Measurements from ENCODE around the gene H6PD.

The H6PD gene

DNA sequence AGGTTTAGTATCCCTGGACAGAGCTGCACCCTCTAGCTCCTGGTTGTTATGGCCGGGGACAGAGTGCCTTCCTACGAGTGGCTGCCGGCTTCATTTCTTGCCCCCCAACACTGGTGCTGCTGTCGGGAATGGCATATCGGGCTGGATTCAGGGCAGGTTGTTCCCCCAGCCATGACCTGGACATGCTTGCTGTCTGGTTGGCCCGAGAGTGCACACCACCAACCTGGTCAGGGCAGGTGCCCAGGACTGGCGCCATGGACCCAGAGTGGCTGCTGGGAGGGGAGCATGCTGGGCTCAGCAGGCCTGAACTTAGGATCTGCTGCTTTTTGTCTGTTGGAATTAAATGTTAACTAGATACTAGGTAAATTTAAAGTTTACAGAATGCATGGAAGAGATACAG lies 21.8 kb downstream of the H6PD start:
- DNase-seq (ENCODE audit: low read depth, low spot score): no peak

DNA sequence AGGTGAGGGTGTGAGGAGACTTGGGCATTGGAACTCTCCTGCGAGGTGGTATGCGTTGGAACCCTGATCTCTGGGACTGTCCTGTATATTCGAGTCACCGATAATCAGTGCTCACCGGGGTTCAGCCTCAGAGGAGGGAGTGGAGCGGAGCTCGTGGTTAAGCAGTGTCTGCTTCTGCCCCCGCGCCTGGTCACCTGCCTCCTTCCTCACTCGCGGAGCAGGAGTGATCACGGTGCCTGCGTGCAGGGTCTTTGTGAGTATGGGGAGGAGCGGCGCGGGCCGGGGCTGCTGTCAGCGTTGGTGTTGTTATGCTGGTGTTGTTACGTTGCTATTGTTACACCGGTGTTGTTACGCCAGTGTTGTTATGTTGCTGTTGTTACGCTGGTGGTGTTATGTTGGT lies 23.3 kb downstream of the H6PD start:
- DNase-seq (ENCODE audit: low read depth, low spot score): no peak

DNA sequence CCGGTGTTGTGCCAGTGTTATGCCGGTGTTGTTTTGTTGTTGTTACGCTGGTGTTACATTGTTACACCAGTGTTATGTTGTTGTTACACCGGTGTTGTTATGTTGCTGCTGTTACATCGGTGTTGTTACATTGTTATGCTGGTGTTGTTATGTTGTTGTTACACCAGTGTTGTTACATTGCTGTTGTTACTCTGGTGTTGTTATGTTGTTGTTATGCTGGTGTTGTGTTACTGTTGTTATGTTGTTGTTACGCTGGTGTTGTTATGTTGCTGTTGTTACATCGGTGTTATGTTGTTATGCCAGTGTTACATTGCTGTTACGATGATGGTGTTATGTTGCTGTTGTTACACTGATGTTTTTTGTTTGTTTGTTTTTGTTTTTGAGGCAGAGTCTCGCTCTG lies 24.1 kb downstream of the H6PD start:
- no peak for DNase-seq (ENCODE audit: low read depth, low spot score)

DNA sequence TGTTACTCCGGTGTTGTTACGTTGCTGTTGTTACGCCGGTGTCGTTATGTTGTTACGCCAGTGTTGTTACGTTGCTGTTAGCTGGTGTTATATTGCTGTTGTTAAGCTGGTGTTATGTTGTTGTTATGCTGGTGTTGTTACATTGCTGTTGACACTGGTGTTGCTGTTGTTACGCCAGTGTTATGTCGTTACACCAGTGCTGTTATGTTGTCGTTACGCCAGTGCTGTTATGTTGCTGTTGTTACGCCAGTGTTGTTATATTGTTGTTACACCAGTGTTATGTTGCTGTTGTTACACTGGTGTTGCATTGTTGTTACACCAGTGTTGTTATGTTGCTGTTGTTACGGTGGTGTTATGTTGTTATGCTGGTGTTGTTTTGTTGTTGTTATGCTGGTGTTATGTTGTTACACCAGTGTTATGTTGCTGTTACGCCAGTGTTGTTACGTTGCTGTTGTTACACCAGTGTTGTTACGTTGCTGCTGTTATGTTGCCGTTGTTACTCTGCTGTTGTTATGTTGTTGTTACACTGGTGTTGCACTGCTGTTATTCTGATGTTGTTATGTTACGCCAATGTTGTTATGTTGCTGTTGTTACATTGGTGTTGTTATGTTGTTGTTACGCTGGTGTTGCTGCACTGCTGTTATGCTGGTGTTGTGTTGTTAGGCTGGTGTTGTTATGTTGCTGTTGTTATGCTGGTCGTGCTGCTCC lies 25.6 kb downstream of the H6PD start:
- no peak for DNase-seq (ENCODE audit: low read depth, low spot score)

DNA sequence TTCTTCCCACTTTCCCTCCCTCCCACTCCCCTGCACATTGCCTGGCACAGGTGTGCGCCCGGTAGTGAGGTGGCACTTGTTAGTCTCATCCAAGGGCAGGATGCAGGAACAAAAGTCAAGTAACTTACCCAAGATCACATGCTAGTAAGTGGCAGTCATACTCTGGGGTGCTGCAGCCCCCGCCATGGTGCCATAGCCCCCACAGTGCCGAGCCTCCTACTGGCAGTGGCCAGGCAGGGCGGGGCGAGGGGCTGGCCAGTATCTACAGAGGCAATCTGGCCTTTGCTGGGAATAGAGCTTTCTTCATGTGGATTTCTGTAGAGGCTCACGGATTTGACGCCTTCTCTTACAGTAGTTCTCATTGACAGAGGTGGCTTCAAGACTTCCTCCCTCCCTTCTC lies 26.9 kb downstream of the H6PD start:
- DNase-seq (ENCODE audit: low read depth, low spot score): no peak

DNA sequence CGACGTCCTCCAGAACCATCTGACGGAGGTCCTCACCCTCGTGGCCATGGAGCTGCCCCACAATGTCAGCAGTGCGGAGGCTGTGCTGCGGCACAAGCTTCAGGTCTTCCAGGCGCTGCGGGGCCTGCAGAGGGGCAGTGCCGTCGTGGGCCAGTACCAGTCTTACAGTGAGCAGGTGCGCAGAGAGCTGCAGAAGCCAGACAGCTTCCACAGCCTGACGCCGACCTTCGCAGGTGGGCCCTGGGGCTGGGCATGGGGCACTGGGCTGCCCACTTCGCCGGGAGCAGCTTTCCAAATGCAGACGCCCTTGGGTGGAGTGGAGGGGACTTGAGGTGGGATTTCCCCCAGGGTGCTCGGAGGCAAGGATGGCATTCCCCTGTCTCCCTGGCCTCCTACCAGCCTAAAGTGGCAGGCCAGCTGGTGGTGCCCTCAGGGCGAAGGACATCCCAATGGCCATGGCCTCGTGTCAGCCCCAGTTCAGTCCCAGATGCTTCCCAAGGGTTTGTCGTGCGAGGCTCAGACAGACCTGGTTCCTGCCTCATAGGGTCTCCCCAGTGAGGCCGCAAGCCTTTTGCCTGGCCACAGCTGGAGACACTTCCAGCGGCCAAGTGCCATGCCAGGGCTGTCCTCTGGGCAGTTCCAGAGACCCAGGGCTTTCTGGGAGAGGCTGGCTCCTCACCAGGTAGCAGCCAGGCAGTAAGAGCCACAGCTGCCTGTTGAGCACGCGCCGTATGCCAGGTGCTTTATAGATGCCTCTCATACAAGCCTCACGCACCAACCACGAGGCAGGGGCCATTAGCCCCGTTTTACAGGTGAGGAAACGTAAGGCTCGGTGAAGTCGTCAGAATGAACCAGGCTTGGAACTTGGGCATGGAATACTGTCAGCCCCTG lies 27.8 kb downstream of the H6PD start:
- no peak for DNase-seq (ENCODE audit: low read depth, low spot score)

DNA sequence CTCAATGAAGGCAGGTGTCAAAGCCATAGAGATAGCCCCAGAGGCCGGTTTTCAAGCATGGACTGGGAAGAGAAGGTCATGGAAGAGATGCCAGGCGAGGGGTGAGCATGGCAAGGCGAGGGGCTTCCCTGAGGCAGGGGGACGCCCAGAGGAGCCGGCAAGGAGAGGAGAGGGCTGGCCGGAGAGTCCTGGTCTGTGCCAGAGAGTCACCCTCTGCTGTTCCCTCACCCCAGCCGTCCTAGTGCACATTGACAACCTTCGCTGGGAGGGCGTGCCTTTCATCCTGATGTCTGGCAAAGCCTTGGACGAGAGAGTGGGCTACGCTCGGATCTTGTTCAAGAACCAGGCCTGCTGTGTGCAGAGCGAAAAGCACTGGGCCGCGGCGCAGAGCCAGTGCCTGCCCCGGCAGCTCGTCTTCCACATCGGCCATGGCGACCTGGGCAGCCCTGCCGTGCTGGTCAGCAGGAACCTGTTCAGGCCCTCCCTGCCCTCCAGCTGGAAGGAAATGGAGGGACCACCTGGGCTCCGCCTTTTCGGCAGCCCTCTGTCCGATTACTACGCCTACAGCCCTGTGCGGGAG lies 28.8 kb downstream of the H6PD start:
- no peak for DNase-seq (ENCODE audit: low read depth, low spot score)

DNA sequence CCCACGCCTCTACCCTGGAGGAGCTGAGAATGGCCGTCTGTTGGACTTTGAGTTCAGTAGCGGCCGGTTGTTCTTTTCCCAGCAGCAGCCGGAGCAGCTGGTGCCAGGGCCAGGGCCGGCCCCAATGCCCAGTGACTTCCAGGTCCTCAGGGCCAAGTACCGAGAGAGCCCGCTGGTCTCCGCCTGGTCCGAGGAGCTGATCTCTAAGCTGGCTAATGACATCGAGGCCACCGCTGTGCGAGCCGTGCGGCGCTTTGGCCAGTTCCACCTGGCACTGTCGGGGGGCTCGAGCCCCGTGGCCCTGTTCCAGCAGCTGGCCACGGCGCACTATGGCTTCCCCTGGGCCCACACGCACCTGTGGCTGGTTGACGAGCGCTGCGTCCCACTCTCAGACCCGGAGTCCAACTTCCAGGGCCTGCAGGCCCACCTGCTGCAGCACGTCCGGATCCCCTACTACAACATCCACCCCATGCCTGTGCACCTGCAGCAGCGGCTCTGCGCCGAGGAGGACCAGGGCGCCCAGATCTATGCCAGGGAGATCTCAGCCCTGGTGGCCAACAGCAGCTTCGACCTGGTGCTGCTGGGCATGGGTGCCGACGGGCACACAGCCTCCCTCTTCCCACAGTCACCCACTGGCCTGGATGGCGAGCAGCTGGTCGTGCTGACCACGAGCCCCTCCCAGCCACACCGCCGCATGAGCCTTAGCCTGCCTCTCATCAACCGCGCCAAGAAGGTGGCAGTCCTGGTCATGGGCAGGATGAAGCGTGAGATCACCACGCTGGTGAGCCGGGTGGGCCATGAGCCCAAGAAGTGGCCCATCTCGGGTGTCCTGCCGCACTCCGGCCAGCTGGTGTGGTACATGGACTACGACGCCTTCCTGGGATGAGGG lies 29.7 kb downstream of the H6PD start:
- no peak for DNase-seq (ENCODE audit: low read depth, low spot score)

DNA sequence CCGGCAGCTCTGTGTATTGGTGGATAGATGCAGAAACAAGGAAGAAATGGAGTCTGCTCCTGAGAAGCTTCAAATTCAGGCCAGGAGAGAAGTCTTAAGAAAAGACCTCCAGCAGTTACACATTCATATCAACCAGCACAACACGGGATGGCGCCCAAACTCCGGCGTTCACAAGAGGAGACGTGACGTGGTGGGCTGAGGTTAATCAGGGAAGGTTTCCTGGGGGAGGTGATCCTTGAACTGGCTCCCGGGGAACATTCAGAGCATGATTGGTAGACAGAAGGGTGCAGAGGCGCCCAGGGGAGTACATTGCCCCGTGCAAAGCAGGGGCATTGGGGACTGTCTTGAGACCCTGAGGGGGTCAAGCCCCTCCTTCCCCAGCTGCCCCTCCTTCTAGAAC lies 30.5 kb downstream of the H6PD start:
- no peak for DNase-seq (ENCODE audit: low read depth, low spot score)

DNA sequence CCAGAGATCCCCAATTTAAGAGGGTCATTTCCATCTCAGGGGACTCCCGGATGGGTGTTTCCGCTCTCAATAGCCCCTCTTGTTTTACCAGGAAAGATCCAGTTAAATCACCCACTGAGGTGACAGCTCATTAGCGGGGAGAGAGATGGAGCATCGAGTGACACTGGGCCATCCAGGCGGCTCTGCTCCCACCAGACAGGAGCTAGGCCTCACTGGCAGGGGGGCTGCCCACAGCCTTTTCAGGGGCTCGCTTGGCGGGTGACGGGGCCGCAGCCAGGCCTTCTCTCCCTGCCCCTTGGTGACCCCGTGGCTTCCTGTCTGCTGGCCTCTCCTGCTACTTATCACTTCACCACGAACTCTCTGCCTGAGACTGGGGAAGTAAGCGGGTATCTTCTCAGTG lies 31.4 kb downstream of the H6PD start:
- DNase-seq (ENCODE audit: low read depth, low spot score): no peak

DNA sequence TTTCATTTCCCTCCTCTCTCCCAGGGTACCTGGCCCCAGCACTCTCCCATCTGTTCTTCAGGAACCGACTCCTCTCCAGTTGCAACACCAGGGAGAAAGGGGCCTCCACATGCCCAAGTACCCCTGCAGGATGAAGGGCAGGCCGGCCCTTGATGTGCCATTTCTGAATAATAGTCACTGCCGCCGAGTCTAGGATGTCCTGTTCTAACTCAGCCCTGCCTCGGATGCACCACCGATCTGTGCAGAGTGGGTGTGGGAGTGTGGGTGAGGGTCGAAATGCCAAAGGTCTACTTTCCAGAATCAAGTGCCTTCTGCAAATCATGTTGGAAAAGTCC lies 32.7 kb downstream of the H6PD start:
- no peak for DNase-seq (ENCODE audit: low read depth, low spot score)

DNA sequence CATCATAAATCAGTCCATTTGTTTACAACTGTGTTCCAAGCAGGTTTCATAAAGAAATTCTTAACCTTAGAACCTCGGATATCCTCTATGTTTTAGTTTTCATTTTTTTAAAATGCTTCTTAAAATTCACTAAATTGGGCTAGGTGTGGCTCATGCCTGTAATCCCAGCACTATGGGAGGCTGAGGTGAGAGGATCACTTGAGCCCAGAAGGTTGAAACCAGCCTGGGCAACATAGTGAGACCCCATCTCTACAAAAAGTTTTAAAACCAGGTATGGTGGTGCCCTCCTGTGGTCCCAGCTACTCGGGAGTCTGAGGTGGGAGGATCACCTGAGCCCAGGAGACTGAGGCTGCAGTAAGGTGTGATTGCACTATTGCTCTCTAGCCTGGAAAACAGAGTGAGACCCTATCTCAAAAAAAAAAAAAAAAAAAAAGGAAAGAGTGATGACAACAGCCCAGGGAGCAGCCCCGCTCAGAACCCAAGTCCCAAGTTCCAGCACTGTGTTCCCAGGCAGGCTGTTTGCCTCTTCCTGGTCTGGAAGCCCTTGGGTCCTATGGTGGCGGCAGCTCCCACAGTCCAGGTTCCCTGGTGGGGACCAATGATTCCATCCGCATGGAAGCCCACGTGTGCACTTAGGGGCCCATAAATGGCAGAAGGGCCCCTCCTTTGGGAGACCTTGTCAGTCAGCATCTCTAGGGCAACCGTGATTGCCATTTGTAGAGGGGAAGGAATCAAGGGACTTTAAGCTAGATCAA lies 33.4 kb downstream of the H6PD start:
- DNase-seq (ENCODE audit: low read depth, low spot score): no peak

DNA sequence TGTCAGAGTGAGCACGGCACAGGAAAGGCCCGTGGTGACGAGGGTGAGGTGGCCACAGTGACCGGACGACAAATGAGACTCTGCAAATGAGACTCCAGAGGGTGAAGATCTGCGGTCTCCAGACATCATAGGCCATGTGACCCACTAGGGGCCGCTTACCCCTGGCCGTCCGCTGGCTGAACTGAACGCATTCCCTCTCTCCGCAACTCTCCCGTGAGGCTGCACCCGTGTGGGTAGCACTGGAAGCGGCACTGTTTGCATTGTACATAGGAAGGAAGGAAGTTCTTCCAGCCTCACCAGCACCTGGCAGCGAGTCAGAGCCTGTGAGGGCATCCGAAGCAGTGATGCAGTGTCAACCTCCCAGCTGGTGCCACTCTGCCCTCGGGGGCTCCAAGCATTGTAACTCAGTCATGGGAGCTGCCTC lies 34.5 kb downstream of the H6PD start:
- no peak for DNase-seq (ENCODE audit: low read depth, low spot score)

DNA sequence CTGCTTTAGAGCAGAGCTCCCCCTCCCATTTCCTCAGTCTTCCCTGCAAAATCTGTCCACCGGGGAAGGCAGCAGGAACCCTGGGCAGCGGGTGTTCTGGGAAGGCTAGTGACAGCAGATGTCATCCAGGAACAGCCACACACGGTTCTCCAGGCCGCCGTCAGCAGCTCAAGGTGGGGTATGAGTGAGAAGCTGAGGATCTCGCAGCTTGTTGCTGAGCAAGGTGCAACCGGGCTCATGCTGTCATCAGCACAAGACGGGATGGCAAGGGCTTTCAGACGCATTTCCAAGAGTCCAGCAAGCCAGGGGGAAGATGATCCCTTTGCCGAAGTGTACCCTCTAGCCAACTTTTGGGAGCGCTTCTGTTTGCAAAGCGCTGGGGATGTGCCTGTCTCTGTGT lies 35.1 kb downstream of the H6PD start:
- DNase-seq (ENCODE audit: low read depth, low spot score): no peak

DNA sequence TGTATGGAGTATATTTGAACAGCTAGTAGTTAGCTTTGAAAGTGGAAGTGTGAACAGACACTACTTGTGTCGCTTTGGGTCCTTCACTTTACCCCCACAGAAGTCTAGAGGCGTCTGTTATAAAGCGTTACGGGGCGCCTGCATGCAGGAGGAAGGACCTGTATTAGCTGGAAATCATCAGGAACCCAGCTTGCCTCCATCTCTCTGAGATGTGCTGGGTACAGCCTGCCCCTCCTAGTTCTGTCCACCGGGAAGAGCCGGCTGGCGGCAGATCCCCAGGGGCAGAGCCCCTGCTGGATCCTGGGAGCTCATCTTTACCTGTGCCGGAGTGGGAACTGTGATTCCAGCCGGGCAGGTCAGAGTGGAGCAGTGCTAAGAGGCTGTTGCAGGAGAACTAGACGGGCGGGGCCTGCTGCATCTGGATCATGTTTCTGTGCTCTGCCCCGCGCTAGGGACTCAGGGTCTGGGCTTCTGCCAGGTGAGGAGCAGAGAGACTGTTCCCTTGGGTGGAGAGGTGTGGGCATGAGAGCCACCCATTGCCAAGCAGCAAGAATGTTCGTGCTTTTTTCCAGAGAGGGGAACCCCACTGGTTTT lies 35.8 kb downstream of the H6PD start:
- DNase-seq (ENCODE audit: low read depth, low spot score): no peak

DNA sequence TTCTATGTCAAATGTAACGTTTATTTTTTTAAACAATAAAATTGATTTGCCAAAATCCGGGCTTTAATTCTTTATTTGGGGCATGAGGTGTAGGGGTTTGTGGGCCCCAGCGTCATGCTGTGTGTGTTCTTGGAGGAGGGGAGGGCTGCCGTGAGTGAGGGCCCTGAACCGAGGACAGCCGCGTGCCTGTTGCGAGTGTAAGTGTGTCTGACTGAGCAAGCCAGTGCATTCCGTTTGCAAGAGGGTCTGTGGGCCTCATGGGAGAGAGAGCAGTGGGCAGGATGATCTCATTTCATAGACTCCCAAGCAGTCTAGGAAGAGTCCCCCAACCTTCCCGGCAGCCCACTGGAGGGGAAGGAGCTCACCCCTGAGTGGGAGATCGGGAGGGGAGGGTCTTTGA lies 36.7 kb downstream of the H6PD start:
- DNase-seq (ENCODE audit: low read depth, low spot score): no peak

DNA sequence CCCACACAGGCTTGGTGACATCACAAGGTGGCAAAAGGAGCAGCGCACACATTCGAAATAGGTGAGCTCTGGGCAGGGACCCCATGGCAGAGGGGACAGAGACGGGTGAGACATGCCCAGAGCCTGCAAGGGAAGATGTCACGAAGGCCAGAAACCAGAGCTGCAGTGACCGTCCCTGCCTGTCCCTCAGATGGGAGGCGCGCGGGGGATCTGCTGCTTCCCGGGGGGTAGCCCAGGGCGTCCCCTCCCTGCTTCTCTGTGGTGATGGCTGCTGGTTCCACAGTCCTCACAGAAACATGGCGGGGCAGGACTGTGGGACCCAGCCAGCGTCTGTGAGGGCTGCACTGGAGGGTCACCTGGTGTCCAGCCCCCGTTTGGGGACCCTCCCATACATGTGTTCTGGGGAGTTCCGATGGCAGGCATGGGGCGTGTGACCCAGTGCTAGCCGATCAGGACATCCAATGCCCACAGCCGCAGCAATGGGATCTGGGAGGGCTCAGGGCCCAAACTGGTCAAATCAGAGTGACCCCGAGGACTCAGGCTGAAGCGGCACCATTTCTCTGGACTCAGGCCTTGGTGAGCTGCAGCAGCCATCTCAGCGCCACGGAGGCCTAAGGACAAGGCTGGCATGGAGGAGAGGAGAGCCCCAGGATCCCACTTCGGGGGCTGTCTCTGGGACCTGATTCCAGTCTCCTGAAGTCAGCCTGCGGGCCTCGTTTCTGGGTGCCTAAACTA lies 37.5 kb downstream of the H6PD start:
- DNase-seq (ENCODE audit: low read depth, low spot score): no peak

DNA sequence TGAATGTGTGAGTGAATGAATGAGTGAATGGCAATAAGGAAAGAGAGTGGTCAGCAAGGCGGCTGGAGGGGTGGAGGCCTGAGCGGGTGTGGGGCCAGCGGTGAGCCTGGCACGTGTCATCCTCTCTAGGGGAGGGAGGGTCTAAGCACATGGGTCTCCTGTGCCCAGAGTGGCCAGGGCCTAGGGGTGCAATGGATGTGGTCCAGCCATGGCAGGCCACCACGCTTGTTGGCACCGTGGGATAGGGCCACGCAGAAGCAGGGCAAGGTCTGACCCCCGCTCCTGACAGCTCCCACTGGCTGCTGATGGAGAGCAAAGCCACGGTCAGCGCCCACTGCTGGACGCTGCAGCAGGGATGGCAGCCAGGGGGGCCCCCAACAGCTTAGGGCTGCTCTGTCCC lies 38.6 kb downstream of the H6PD start:
- DNase-seq (ENCODE audit: low read depth, low spot score): no peak

DNA sequence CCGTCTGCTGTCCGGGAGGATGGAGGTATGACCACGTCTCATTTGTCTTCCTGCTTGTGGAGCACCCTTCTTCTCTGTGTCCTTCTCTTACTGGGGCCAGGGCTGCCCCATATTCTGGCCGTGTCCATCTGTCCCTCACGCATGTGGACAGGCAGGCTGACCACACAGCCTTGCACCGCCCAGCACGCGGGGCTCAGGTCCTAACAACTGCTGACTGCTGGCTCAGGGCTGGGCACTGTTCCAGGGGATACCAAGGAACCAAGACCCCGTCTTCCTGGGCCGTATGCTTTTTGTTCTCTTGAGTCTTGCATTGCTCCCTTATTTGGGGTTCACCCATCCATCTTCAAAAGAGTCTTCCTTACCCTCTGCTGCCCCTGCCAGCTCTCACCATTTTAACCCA lies 40.6 kb downstream of the H6PD start:
- DNase-seq (ENCODE audit: low read depth, low spot score): no peak

DNA sequence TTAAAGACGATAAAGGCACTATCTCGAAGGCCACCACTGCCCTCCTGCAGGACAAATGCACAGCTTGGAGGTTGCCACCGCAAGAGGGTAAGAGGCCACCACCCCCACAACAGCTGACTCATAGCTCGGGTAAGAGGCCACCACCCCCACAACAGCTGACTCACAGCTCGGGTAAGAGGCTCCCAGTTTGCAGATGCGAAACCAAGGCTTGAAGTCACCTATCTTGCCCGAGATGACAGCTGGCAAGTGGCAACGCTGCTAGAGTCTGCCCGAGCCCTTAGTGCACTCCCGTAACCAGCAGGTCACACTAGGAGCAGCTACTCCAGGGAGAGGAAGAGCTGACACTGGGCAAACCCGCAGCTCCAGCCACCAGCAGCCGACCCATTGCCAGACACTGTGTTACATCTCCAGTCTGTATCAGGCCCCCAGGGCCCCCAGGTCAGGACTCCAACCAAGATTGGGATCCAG lies 41.0 kb downstream of the H6PD start:
- peak; percentile 25 for DNase-seq (ENCODE audit: low read depth, low spot score)

Data from activated naive CD8-positive, alpha-beta T cell treated with anti-CD3 and anti-CD28 coated beads, Interleukin-2, amount 50 U/mL, for 16 hours (primary cell).